IPS DF 6.9 (cell line): ENCODE results near the gene P3H2.
"Not testable (repeated sequence)": the region's sequence is repeated elsewhere in the genome, so short reads cannot be mapped to it uniquely, and the experiment has no call there.

Experiments
- DNase-seq: peaks from one replicate; pipeline ENCODE4 v3.0.0-alpha.2; 2013; ENCODE audit warnings: low read depth, low spot score
- H3K27ac ChIP-seq: one replicate; pipeline ENCODE4 v1.5.1; 2013; ENCODE audit warnings: low read length, control low read depth
- H3K27me3 ChIP-seq: 2 replicates; pipeline ENCODE4 v1.6.1; 2013; ENCODE audit warnings: mild to moderate bottlenecking, low read length; ENCODE audit not compliant: control insufficient read depth, insufficient read depth
- H3K36me3 ChIP-seq: 2 replicates; pipeline ENCODE4 v1.6.1; 2013; ENCODE audit warnings: low read length; ENCODE audit not compliant: control insufficient read depth, insufficient read depth
- H3K4me1 ChIP-seq: 2 replicates; pipeline ENCODE4 v1.6.1; 2013; ENCODE audit warnings: low read length; ENCODE audit not compliant: control insufficient read depth, insufficient read depth
- H3K4me3 ChIP-seq: 2 replicates; pipeline ENCODE4 v1.5.1; 2013; ENCODE audit warnings: mild to moderate bottlenecking, low read length
- H3K9me3 ChIP-seq: 2 replicates; pipeline ENCODE4 v1.6.1; 2013; ENCODE audit warnings: low read length, inconsistent platforms; ENCODE audit not compliant: control insufficient read depth, insufficient read depth
- WGBS: extraction: QIAGEN DNeasy Blood & Tissue Kit; methylation state at CpG from one replicate; pipeline ENCODE4 v1.1.7; 2013; ENCODE audit warnings: mixed read lengths, missing lambda C conversion rate; ENCODE audit not compliant: insufficient read length, insufficient coverage; 5-methylcytosine and 5-hydroxymethylcytosine counted together

P3H2 gene

GRCh38 chr3:190120269-190121060 lies at the start of gene P3H2:
TSS of gene P3H2 (minus strand) at chr3:190120897. CDS start at chr3:190120731, 166 bp downstream.
- Histone ChIP-seq H3K4me1 (peaks cover 1% of the 10 kb centered on the region; the same call in 1 of the 2 replicates), H3K9me3 (no peaks in the 10 kb centered on the region), H3K27me3 (peaks cover 6% of the 10 kb centered on the region; the same call in 1 of the 2 replicates), H3K4me3 (peak within 1 kb of the TSS; percentile 67; the same call in 1 of the 2 replicates), H3K27ac (no peak within 1 kb of the TSS), H3K36me3 (no peaks in the 10 kb centered on the region)
- peak; percentile 60 for DNase-seq
- no CpG with 5 or more reads among the region's 100 CpGs for WGBS

- WGBS, result no CpG with 5 or more reads among the region's 2 CpGs
- H3K27ac ChIP-seq, result no peak overlapping the region
- H3K36me3 ChIP-seq, result no peaks in the 10 kb centered on the region
- H3K4me1 ChIP-seq, result no peaks in the 10 kb centered on the region
- DNase-seq, result no peak
- no peaks in the 10 kb centered on the region for H3K9me3 ChIP-seq
- H3K27me3 ChIP-seq, result no peaks in the 10 kb centered on the region
- no peak overlapping the region for H3K4me3 ChIP-seq
Measured at GRCh38 chr3:190169877-190170276, 49.2 kb upstream of the P3H2 start.

- Histone ChIP-seq H3K27ac (no peak overlapping the region), H3K36me3 (no peaks in the 10 kb centered on the region), H3K27me3 (no peaks in the 10 kb centered on the region), H3K9me3 (no peaks in the 10 kb centered on the region), H3K4me3 (no peak overlapping the region), H3K4me1 (no peaks in the 10 kb centered on the region)
- WGBS, result no CpG with 5 or more reads among the region's 4 CpGs
- DNase-seq, result no peak
Measured at GRCh38 chr3:190169243-190169642, 48.5 kb upstream of the P3H2 start.

- Histone ChIP-seq H3K4me3 (no peak overlapping the region), H3K27me3 (no peaks in the 10 kb centered on the region), H3K27ac (no peak overlapping the region), H3K9me3 (no peaks in the 10 kb centered on the region), H3K36me3 (no peaks in the 10 kb centered on the region), H3K4me1 (no peaks in the 10 kb centered on the region)
- no peak for DNase-seq
- no CpG with 5 or more reads among the region's 6 CpGs for WGBS
Measured at GRCh38 chr3:190167936-190168680, 47.4 kb upstream of the P3H2 start.

GRCh38 chr3:190166948-190167347 lies 46.3 kb upstream of the P3H2 start:
- WGBS, result no CpG with 5 or more reads among the region's 4 CpGs
- Histone ChIP-seq H3K4me3 (no peak overlapping the region), H3K4me1 (no peaks in the 10 kb centered on the region), H3K9me3 (no peaks in the 10 kb centered on the region), H3K27ac (no peak overlapping the region), H3K36me3 (no peaks in the 10 kb centered on the region), H3K27me3 (no peaks in the 10 kb centered on the region)
- no peak for DNase-seq

GRCh38 chr3:190165253-190165652 lies 44.6 kb upstream of the P3H2 start:
- DNase-seq, result no peak
- H3K27me3 ChIP-seq, result no peaks in the 10 kb centered on the region
- no peaks in the 10 kb centered on the region for H3K36me3 ChIP-seq
- no peak overlapping the region for H3K4me3 ChIP-seq
- no peaks in the 10 kb centered on the region for H3K4me1 ChIP-seq
- no peaks in the 10 kb centered on the region for H3K9me3 ChIP-seq
- no peak overlapping the region for H3K27ac ChIP-seq

- not testable (repeated sequence) for H3K27ac ChIP-seq, H3K36me3 ChIP-seq, H3K4me3 ChIP-seq, H3K27me3 ChIP-seq, DNase-seq, H3K9me3 ChIP-seq, H3K4me1 ChIP-seq
- WGBS, result no CpG with 5 or more reads among the region's 9 CpGs
Measured at GRCh38 chr3:190162013-190162412, 41.3 kb upstream of the P3H2 start.

GRCh38 chr3:190159902-190160435 lies 39.3 kb upstream of the P3H2 start:
- Histone ChIP-seq H3K4me1 (no peaks in the 10 kb centered on the region), H3K27me3 (no peaks in the 10 kb centered on the region), H3K9me3 (no peaks in the 10 kb centered on the region), H3K4me3 (no peak overlapping the region), H3K36me3 (no peaks in the 10 kb centered on the region), H3K27ac (no peak overlapping the region)
- DNase-seq, result no peak
- WGBS, result no CpG with 5 or more reads among the region's 5 CpGs

- Histone ChIP-seq H3K27me3 (no peaks in the 10 kb centered on the region), H3K36me3 (no peaks in the 10 kb centered on the region), H3K9me3 (no peaks in the 10 kb centered on the region), H3K4me3 (no peak overlapping the region), H3K4me1 (no peaks in the 10 kb centered on the region), H3K27ac (no peak overlapping the region)
- no CpG with 5 or more reads among the region's 2 CpGs for WGBS
- DNase-seq, result no peak
Measured at GRCh38 chr3:190158261-190158660, 37.6 kb upstream of the P3H2 start.

GRCh38 chr3:190155752-190156151 lies 35.1 kb upstream of the P3H2 start:
- no peaks in the 10 kb centered on the region for H3K4me1 ChIP-seq

More at GRCh38 chr3:190155752-190156151, 35.1 kb upstream of the P3H2 start:
- no peak overlapping the region for H3K4me3 ChIP-seq
- no peaks in the 10 kb centered on the region for H3K36me3 ChIP-seq
- no peak overlapping the region for H3K27ac ChIP-seq
- no peak for DNase-seq
- no peaks in the 10 kb centered on the region for H3K9me3 ChIP-seq
- no CpG with 5 or more reads among the region's 4 CpGs for WGBS
- H3K27me3 ChIP-seq, result no peaks in the 10 kb centered on the region
